ENCODE measurements around the gene MAP4K3.
A peak's percentile ranks its signal among the peaks of the same experiment; 100 is the strongest.

The MAP4K3 gene

GRCh38 chr2:39451954-39452353, 14.9 kb upstream of the MAP4K3 start:
- Mint-ChIP-seq H3K36me3 (ENCODE audit: low read depth) (peaks cover 6% of the 10 kb centered on the region), H3K27me3 (ENCODE audit: low read depth, poor library complexity) (peaks cover 4% of the 10 kb centered on the region), H3K9me3 (no peaks in the 10 kb centered on the region), H3K27ac (no peak overlapping the region), H3K4me1 (no peaks in the 10 kb centered on the region), H3K4me3 (no peak overlapping the region)
- no peak for DNase-seq
- TF ChIP-seq, protein P1, sequence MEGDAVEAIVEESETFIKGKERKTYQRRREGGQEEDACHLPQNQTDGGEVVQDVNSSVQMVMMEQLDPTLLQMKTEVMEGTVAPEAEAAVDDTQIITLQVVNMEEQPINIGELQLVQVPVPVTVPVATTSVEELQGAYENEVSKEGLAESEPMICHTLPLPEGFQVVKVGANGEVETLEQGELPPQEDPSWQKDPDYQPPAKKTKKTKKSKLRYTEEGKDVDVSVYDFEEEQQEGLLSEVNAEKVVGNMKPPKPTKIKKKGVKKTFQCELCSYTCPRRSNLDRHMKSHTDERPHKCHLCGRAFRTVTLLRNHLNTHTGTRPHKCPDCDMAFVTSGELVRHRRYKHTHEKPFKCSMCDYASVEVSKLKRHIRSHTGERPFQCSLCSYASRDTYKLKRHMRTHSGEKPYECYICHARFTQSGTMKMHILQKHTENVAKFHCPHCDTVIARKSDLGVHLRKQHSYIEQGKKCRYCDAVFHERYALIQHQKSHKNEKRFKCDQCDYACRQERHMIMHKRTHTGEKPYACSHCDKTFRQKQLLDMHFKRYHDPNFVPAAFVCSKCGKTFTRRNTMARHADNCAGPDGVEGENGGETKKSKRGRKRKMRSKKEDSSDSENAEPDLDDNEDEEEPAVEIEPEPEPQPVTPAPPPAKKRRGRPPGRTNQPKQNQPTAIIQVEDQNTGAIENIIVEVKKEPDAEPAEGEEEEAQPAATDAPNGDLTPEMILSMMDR (IDR thresholded peaks at IDR 0.05), result no peak

DNA sequence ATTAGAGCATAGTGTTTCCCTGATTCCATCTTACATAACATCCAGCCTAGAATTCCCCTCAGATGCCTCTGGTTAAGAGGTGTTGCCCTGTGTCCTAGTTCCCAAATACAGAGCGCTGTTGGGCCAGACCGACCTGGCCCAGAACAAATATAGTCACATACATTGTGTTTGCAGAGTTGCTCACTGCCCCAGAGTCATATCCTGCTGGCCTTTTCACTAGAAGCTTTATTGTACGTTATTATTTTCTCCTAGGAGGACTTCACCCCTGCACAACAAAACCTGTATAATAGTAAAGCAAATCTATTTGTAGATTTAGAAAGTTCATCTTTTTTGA, 11.1 kb upstream of the MAP4K3 start:
- H3K36me3 Mint-ChIP-seq (ENCODE audit: low read depth), result peaks cover under 1% of the 10 kb centered on the region
- no peaks in the 10 kb centered on the region for H3K9me3 Mint-ChIP-seq
- TF ChIP-seq, protein P1 (IDR thresholded peaks at IDR 0.05), result no peak
- no peak for DNase-seq
- H3K27ac Mint-ChIP-seq, result peak overlapping the region; percentile 19
- no peaks in the 10 kb centered on the region for H3K27me3 Mint-ChIP-seq (ENCODE audit: low read depth, poor library complexity)
- H3K4me1 Mint-ChIP-seq, result no peaks in the 10 kb centered on the region
- H3K4me3 Mint-ChIP-seq, result no peak overlapping the region

DNA sequence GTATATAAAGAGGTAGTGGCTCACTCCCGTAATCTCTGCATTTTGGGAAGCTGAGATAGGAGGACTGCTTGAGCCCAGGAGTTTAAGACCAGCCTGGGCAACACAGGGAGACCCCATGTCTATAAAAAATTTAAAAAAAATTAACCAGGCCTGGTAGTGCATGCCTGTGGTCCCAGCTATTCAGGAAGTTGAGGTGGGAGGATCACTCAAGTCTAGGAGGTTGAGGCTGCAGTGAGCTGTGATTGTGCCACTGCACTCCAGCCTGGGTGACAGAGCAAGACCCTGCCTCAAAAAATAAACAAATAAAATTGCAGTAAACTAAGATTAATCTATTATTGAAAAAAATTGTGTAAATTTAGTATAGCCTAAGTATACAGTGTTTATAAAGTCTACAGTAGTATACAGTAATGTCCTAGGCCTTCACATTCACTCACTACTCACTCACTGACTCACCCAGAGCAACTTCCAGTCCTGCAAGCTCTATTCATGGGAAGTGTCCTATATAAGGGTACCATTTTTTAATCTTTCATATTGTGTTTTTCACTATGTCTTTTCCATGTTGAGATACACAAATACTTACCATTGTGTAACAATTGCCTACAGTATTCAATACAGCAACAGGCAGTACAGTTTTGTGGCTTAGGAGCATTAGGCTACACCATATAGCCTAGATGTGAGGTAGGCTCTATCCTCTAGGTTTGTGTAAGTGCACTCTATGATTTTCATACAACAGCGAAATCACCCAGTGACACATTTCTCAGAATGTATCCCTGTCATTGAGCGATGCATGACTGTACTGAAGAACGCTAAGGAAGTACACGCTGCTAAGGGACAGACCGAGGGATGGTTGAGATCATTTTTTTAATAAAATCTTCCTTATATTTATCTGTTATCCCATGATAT, 10.4 kb upstream of the MAP4K3 start:
- Mint-ChIP-seq H3K4me3 (no peak overlapping the region), H3K36me3 (ENCODE audit: low read depth) (peaks cover 5% of the 10 kb centered on the region), H3K9me3 (peaks cover 3% of the 10 kb centered on the region), H3K27ac (no peak overlapping the region), H3K27me3 (ENCODE audit: low read depth, poor library complexity) (no peaks in the 10 kb centered on the region), H3K4me1 (no peaks in the 10 kb centered on the region)
- TF ChIP-seq, protein P1 (IDR thresholded peaks at IDR 0.05), result no peak
- DNase-seq, result no peak

- H3K4me3 Mint-ChIP-seq, result no peak overlapping the region
- TF ChIP-seq, protein P1 (IDR thresholded peaks at IDR 0.05), result no peak
- DNase-seq, result no peak
- H3K4me1 Mint-ChIP-seq, result peaks cover 3% of the 10 kb centered on the region
- peaks cover 9% of the 10 kb centered on the region for H3K36me3 Mint-ChIP-seq (ENCODE audit: low read depth)
- no peaks in the 10 kb centered on the region for H3K27me3 Mint-ChIP-seq (ENCODE audit: low read depth, poor library complexity)
- no peak overlapping the region for H3K27ac Mint-ChIP-seq
- H3K9me3 Mint-ChIP-seq, result peaks cover 7% of the 10 kb centered on the region
These were observed 8.8 kb upstream of the MAP4K3 start for GRCh38 chr2:39445934-39446333.

DNA sequence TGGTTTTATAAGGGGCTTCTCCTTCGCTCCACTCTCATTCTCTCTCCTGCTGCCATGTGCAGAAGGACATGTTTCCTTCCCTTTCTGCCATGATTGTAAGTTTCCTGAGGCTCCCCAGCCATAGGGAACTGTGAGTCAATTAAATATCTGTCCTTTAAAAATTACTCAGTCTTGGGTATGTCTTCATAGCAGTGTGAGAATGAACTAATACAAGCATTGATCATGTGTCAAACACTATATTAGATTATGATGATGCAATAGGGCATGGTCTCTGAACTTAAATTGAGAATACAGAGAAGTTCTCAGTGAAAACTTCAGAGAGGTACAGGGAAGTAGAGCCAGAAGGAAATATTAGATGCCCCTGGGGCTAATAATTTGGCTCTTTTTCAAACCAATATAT, 5.9 kb upstream of the MAP4K3 start:
- TF ChIP-seq, protein P1 (IDR thresholded peaks at IDR 0.05), result no peak
- DNase-seq, result no peak
- H3K36me3 Mint-ChIP-seq (ENCODE audit: low read depth), result peaks cover 9% of the 10 kb centered on the region
- H3K4me1 Mint-ChIP-seq, result peaks cover 19% of the 10 kb centered on the region
- H3K9me3 Mint-ChIP-seq, result peaks cover 7% of the 10 kb centered on the region
- H3K27ac Mint-ChIP-seq, result no peak overlapping the region
- no peaks in the 10 kb centered on the region for H3K27me3 Mint-ChIP-seq (ENCODE audit: low read depth, poor library complexity)
- H3K4me3 Mint-ChIP-seq, result no peak overlapping the region
